Heart left ventricle (tissue), 16 donors: Measurements from ENCODE around the gene HLA-DQB2. TPM values are rescaled to one million over a fixed set of nuclear protein-coding genes. Genes with fewer than 3 reads are reported as not detected.

Source experiments
- ATAC-seq, 4 donors: fragments of 200-7000 bp; cut with Tn5 transposase; one replicate each; pipeline ENCODE4 v1.9.1; 2020 to 2022; ENCODE audit warnings: moderate library complexity in 4 of 4, mild to moderate bottlenecking in 3 of 4, moderate number of reproducible peaks in 1 of 4
- DNase-seq, 5 donors: peaks; one replicate each; pipeline ENCODE4 v3.0.0-alpha.2; 2020
- H3K27ac ChIP-seq, 12 donors: fragments of 200-600 bp; sonication (generic) in 4 of 12; one replicate each; pipeline versions ENCODE4 v1.5.0 to v1.8.0; 2016 to 2022; ENCODE audit warnings: mild to moderate bottlenecking in 2 of 12
- H3K27me3 ChIP-seq, 9 donors: fragments of 200-600 bp; sonication (generic) in 2 of 9; one replicate each; pipeline versions ENCODE4 v1.5.1 to v1.8.0; 2016 to 2022; ENCODE audit warnings: mild to moderate bottlenecking in 3 of 9
- H3K36me3 ChIP-seq, 9 donors: fragments of 200-600 bp; sonication (generic) in 2 of 9; one replicate each; pipeline versions ENCODE4 v1.5.0 to v1.8.0; 2018 to 2022; ENCODE audit warnings: mild to moderate bottlenecking in 2 of 9
- H3K4me1 ChIP-seq, 12 donors: fragments of 200-600 bp; sonication (generic) in 4 of 12; one replicate each; pipeline versions ENCODE4 v1.5.0 to v1.8.0; 2016 to 2022; ENCODE audit warnings: mild to moderate bottlenecking in 3 of 12
- H3K4me3 ChIP-seq, 12 donors: fragments of 200-600 bp; sonication (generic) in 4 of 12; one replicate each; pipeline versions ENCODE4 v1.5.0 to v1.8.0; 2017 to 2022; ENCODE audit warnings: mild to moderate bottlenecking in 9 of 12, moderate library complexity in 4 of 12
- H3K9me3 ChIP-seq, 12 donors: fragments of 200-600 bp; sonication (generic) in 4 of 12; one replicate each; pipeline versions ENCODE4 v1.5.0 to v1.8.0; 2016 to 2022; ENCODE audit warnings: mild to moderate bottlenecking in 1 of 12
- POLR2A ChIP-seq, 2 donors: fragments of 450-650 bp; IDR thresholded peaks; one replicate each; pipeline ENCODE4 v1.6.1; 2017; ENCODE audit warnings: antibody characterized with exemption in 2 of 2, mild to moderate bottlenecking in 2 of 2, moderate library complexity in 2 of 2
- WGBS, 4 donors: extraction: QIAGEN DNeasy Blood & Tissue Kit in 2 of 4; methylation state at CpG; one replicate each; pipeline versions ENCODE4 v1.1.5 to v1.1.7; 2013 to 2018; 5-methylcytosine and 5-hydroxymethylcytosine counted together
- intact Hi-C, 10 donors: fragments of 100-400 bp; cut with DNase I; formaldehyde crosslinking; loops; one replicate each; pipeline versions ENCODE4 v1.11.1 to v1.14.2; 2022
- polyA plus RNA-seq, 2 donors: library from polyadenylated mRNA; stranded (reverse); fragments of 200-250 nt; gene quantifications; one replicate each; pipeline ENCODE4 v1.2.3, GENCODE V29; 2013
- total RNA-seq, 9 donors: library from RNA; depleted of rRNA in 2 of 9; stranded (reverse); fragments of >200 nt in 2 of 9; fragmentation: NEBNext Ultra II Directional in 3 of 9; extraction: Animal tissue kit (Norgen Biotek cat#: 25700) in 3 of 9; gene quantifications; one replicate each; pipeline versions ENCODE4 v1.1.0 to v1.2.4, GENCODE V29; 2016 to 2023
- TF ChIP-seq, protein P1 (sequence below), 12 donors: fragments of 200-600 bp; sonication (generic) in 4 of 12; IDR thresholded peaks; one replicate each; pipeline versions ENCODE4 v1.5.0 to v1.8.0; 2018 to 2022; ENCODE audit warnings: antibody characterized with exemption in 12 of 12, mild to moderate bottlenecking in 5 of 12
- donor health status: ischemic (EF 13 %, LVEDD 7.1; RV severe dilation, severe dysfunction).
- donor health status: healthy with polysubstance abuse.
- donor health status: DM: no; HTN: yes; CAD: no.
- donor health status: DM: no; HTN: no; CAD: no.
- donor health status: ischemic (EF 25% LVEDD 6.9; RV normal size, moderate dysfunction).
- donor health status: ischemic (EF 25% LVEDD 5.7; RV mildly dilated, moderate dysfunction).
- donor health status: healthy.
- donor health status: DM: yes; HTN: yes; CAD: no.
- donor health status: ischemic (EF 35%, LVEDD 5.7; RV mildly dilated, moderate dysfunction).
- donor health status: nonischemic (EF 11% LVEDD 7.7; RV severe dilation, severe dysfunction).
- donor health status: DM: yes; HTN: yes; CAD: no.
- donor health status: PGD.
- donor health status: ischemic (EF 29% LVEDD 5.4; RV normal size, mild dysfunction).
- donor health status: nonischemic (EF 23%, LVEDD 6.1; RV moderate dilation, normal function).

HLA-DQB2 gene
- total and polyA plus RNA-seq, 11 donors, result 0.55 to 26.4 (median 1.5) TPM; not detected in 5

DNA sequence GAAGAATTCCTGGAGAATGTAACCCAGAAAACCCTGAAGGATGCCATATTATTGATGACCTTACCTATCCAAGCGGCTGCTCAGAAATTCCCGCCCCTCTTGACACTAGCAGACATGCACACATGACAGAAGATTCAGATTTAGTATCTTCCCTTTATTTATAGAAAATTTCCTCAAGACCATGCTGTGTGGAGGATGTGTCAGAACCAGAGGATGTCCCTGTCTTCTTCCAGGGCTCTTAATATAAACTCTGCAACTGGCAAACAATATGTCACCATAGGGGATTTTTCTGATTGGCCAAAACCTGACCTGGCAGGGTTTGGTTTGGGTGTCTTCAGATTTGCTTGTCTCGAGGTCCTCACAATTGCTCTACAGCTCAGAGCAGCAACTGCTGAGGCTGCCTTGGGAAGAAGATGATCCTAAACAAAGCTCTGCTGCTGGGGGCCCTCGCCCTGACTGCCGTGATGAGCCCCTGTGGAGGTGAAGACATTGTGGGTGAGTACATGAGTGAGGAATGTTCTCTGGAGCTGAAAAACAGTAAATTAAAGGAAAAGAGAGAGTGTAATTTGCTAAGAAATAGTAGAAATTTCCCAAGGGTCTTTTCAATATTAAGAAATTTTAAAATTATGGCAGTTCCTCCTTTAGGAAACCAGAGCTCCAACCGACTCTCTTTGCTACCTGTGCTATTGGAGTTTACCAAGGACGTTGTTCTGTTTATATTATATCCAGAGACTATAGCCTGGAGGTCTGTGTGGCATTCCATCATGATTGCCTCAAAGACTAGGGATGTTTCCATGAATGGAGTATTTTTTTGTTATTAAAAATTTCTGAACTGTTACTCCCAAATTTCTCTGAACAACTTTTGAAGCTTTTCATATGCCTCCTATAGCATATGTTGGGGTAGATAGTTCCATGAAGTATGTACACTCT lies 22.0 kb downstream of the HLA-DQB2 start, which contains the start of gene HLA-DQA2:
TSS of gene HLA-DQA2 (plus strand) at position 361 of the 930 bp plus-strand sequence. CDS start at position 414, 53 bp downstream.
- intact Hi-C loops, result no loop called here
- H3K36me3 ChIP-seq, result no peaks in the 10 kb centered on the region
- H3K9me3 ChIP-seq, result no peaks in the 10 kb centered on the region
- H3K4me1 ChIP-seq, result no peaks in the 10 kb centered on the region
- no peak for TF ChIP-seq POLR2A (IDR thresholded peaks at IDR 0.05)
- TF ChIP-seq, protein P1, sequence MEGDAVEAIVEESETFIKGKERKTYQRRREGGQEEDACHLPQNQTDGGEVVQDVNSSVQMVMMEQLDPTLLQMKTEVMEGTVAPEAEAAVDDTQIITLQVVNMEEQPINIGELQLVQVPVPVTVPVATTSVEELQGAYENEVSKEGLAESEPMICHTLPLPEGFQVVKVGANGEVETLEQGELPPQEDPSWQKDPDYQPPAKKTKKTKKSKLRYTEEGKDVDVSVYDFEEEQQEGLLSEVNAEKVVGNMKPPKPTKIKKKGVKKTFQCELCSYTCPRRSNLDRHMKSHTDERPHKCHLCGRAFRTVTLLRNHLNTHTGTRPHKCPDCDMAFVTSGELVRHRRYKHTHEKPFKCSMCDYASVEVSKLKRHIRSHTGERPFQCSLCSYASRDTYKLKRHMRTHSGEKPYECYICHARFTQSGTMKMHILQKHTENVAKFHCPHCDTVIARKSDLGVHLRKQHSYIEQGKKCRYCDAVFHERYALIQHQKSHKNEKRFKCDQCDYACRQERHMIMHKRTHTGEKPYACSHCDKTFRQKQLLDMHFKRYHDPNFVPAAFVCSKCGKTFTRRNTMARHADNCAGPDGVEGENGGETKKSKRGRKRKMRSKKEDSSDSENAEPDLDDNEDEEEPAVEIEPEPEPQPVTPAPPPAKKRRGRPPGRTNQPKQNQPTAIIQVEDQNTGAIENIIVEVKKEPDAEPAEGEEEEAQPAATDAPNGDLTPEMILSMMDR (IDR thresholded peaks at IDR 0.05), result no peak
- no peak within 1 kb of the TSS for H3K27ac ChIP-seq
- H3K27me3 ChIP-seq, result peaks cover 0 to 81% (median 5%) of the 10 kb centered on the region in 9 donors
- ATAC-seq, result no peak
- no peak within 1 kb of the TSS for H3K4me3 ChIP-seq
- WGBS, 4 donors, result 71 to 82% (median 75%) methylated on average over 7 of the region's 7 CpGs
- DNase-seq, result no peak

DNA sequence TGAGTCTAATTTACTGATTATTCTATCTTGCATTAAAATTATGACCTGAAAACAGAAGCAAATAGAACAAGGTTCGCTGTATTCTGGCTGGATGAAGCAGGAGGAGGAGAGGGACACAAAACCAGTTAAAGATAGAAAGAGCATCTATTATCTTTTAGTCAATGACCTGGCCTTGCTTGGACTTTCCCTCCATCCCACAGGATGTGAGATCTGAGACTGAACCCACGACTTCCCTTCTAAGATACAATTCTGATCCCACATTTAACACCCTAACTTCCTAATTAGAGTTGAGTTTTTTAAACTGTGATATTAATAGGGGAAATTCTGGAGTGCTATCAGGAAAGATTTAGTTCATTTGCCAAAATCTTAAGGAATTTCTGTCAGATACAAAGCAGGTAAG lies 25.2 kb downstream of the HLA-DQB2 start:
- Histone ChIP-seq H3K4me1 (no peaks in the 10 kb centered on the region), H3K27ac (no peak overlapping the region), H3K36me3 (no peaks in the 10 kb centered on the region), H3K4me3 (no peak overlapping the region), H3K27me3 (peaks cover 0 to 86% (median 1%) of the 10 kb centered on the region in 9 donors), H3K9me3 (peaks cover 0 to 5% (median 0%) of the 10 kb centered on the region in 12 donors)
- ATAC-seq (no peak), DNase-seq (no peak)
- TF ChIP-seq POLR2A (IDR thresholded peaks at IDR 0.05), result no peak
- TF ChIP-seq, protein P1 (IDR thresholded peaks at IDR 0.05), result no peak
- 37 to 53% (median 43%) methylated on average over 2 of the region's 2 CpGs for WGBS, 4 donors
- intact Hi-C loops, result no loop called here

DNA sequence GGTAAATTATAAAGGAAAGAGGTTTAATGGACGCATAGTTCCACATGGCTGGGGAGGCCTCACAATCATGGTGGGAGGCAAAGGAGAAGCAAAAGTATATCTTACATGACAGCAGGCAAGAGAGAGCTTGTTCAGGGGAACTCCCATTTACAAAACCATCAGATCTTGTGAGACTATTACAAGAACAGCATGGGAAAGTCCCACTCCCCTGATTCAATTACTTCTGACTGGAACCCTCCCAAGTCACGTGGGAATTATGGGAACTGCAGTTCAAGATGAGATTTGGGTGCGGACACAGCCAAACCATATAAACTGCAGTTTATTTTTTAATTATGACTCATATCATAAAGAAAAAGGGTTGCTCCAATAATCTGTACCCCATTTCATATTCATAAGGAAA lies 44.5 kb downstream of the HLA-DQB2 start:
- Histone ChIP-seq H3K36me3 (no peaks in the 10 kb centered on the region), H3K27me3 (peaks cover 0 to 52% (median 0%) of the 10 kb centered on the region in 9 donors), H3K4me3 (no peak overlapping the region), H3K4me1 (no peaks in the 10 kb centered on the region), H3K27ac (no peak overlapping the region), H3K9me3 (no peaks in the 10 kb centered on the region)
- intact Hi-C loops, result loop anchor here in 1 of 10 donors (10.0 kb wide), 1 partner anchor 66 kb away; no protein-coding TSS in a partner anchor
- ATAC-seq (no peak), DNase-seq (no peak)
- 61 to 73% (median 65%) methylated on average over 3 of the region's 3 CpGs for WGBS, 4 donors
- TF ChIP-seq POLR2A (IDR thresholded peaks at IDR 0.05), result no peak
- TF ChIP-seq, protein P1 (IDR thresholded peaks at IDR 0.05), result no peak

DNA sequence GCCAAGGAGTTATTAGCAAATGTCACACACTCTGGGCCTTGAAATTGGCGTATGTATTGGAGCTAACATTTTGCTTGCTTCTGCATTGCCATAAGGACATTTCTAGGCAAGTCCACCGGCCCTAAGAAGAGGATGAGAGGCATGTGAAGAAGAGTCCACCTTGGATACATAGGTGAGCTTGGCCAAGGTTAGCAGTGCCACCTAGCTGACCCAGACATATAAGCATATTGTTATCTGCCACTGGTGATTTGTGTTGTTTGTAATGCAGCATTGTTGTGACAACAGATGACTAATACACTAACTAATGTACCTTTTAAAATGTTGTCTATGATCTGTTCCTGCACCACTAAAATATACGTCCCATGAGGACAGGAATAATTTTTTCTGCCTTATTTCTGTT lies 46.9 kb downstream of the HLA-DQB2 start:
- no peak for TF ChIP-seq POLR2A (IDR thresholded peaks at IDR 0.05)
- TF ChIP-seq, protein P1 (IDR thresholded peaks at IDR 0.05), result no peak
- Histone ChIP-seq H3K9me3 (no peaks in the 10 kb centered on the region), H3K27me3 (peaks cover 0 to 37% (median 0%) of the 10 kb centered on the region in 9 donors), H3K27ac (no peak overlapping the region), H3K36me3 (no peaks in the 10 kb centered on the region), H3K4me1 (no peaks in the 10 kb centered on the region), H3K4me3 (no peak overlapping the region)
- intact Hi-C loops, result loop anchor here in 1 of 10 donors (10.0 kb wide), 1 partner anchor 68 kb away; no protein-coding TSS in a partner anchor
- WGBS, 4 donors, result 77 to 91% (median 87%) methylated on average over 3 of the region's 3 CpGs
- DNase-seq (no peak), ATAC-seq (no peak)
